ENCODE results near the gene COL5A1.
"Not testable (repeated sequence)": the region's sequence is repeated elsewhere in the genome, so short reads cannot be mapped to it uniquely, and the experiment has no call there.

The COL5A1 gene

GRCh38 chr9:134846187-134846586 is 204.6 kb downstream of the COL5A1 start:
- no peak for DNase-seq

GRCh38 chr9:134846699-134847098 is 205.1 kb downstream of the COL5A1 start:
- no peak for DNase-seq

- DNase-seq = no peak
These were observed 205.5 kb downstream of the COL5A1 start for GRCh38 chr9:134847138-134847537.

- no peak for DNase-seq
These were observed 206.3 kb downstream of the COL5A1 start for GRCh38 chr9:134847752-134848432.

- DNase-seq = no peak
These were observed 206.9 kb downstream of the COL5A1 start for GRCh38 chr9:134848504-134848903.

- DNase-seq = no peak
These were observed 209.0 kb downstream of the COL5A1 start for GRCh38 chr9:134850611-134851010.

GRCh38 chr9:134851020-134851419 is 209.4 kb downstream of the COL5A1 start:
- DNase-seq = no peak

- DNase-seq = no peak
These were observed 211.5 kb downstream of the COL5A1 start for GRCh38 chr9:134852906-134853654.

GRCh38 chr9:134853893-134854292 is 212.3 kb downstream of the COL5A1 start:
- DNase-seq = no peak

GRCh38 chr9:134854541-134854981 is 213.0 kb downstream of the COL5A1 start:
- DNase-seq = no peak

GRCh38 chr9:134855231-134855899 is 213.8 kb downstream of the COL5A1 start:
- no peak for DNase-seq

GRCh38 chr9:134855900-134856377 is 214.3 kb downstream of the COL5A1 start:
- no peak for DNase-seq

- DNase-seq = not testable (repeated sequence)
These were observed 215.8 kb downstream of the COL5A1 start for GRCh38 chr9:134857451-134857850.

GRCh38 chr9:134858051-134858841 is 216.6 kb downstream of the COL5A1 start:
- no peak for DNase-seq

GRCh38 chr9:134860510-134860909 is 218.9 kb downstream of the COL5A1 start:
- DNase-seq = no peak

GRCh38 chr9:134861595-134862334 is 220.2 kb downstream of the COL5A1 start:
- no peak for DNase-seq

GRCh38 chr9:134863306-134863902 is 221.8 kb downstream of the COL5A1 start:
- DNase-seq = no peak

GRCh38 chr9:134863941-134864820 is 222.6 kb downstream of the COL5A1 start:
- no peak for DNase-seq

- no peak for DNase-seq
These were observed 223.2 kb downstream of the COL5A1 start for GRCh38 chr9:134864821-134865190.

GRCh38 chr9:134867917-134868750 is 226.5 kb downstream of the COL5A1 start:
- no peak for DNase-seq
